IMR-90 (cell line): ENCODE measurements around the gene RPL10. TPM values are rescaled to one million over a fixed set of nuclear protein-coding genes. Genes with fewer than 3 reads are reported as not detected.
A peak's percentile ranks its signal among the peaks of the same experiment; 100 is the strongest.

Experiments used
- ATAC-seq: fragments of 200-7000 bp; cut with Tn5 transposase; 2 replicates; pipeline ENCODE4 v1.9.1; 2020; ENCODE audit warnings: low read depth, mild to moderate bottlenecking, moderate library complexity
- BruUV-seq: library from RNA; stranded (reverse); fragments of 400-500 nt; replicated peaks from 2 replicates; lab custom pipeline; 2021; lab: Mats Ljungman, UMichigan
- CTCF ChIA-PET: fragments of 300-600 bp; formaldehyde crosslinking; extraction: SDS; loops from one replicate; lab custom pipeline; 2021; ENCODE audit warnings: antibody characterized with exemption; lab: Yijun Ruan, JAX
- POLR2A ChIA-PET: fragments of 300-600 bp; sonication (Branson Sonifier 250); formaldehyde crosslinking; loops from one replicate; lab custom pipeline; 2022; ENCODE audit warnings: antibody characterized with exemption; ENCODE audit not compliant: unreplicated experiment; lab: Charles Lee
- DNase-seq: peaks from one replicate; pipeline ENCODE4 v3.0.0; 2013
- H2AFZ ChIP-seq: replicated peaks from 2 replicates; pipeline ENCODE3; 2013; ENCODE audit warnings: low read length, mild to moderate bottlenecking; ENCODE audit not compliant: poor library complexity
- H2AK5ac ChIP-seq: 2 replicates; pipeline ENCODE4 v1.6.1; 2013; ENCODE audit warnings: low read depth, low read length, inconsistent platforms
- H2AK9ac ChIP-seq: replicated peaks from 2 replicates; pipeline ENCODE3; 2013; ENCODE audit warnings: mild to moderate bottlenecking, low read depth, low read length, moderate library complexity; ENCODE audit not compliant: poor library complexity
- H2BK120ac ChIP-seq: 2 replicates; pipeline ENCODE4 v1.6.1; 2013; ENCODE audit warnings: low read depth, low read length, inconsistent platforms
- H2BK15ac ChIP-seq: 3 replicates; pipeline ENCODE4 v1.6.1; 2013; ENCODE audit warnings: low read depth, low read length, inconsistent platforms
- H2BK20ac ChIP-seq: 2 replicates; pipeline ENCODE4 v1.6.1; 2013; ENCODE audit warnings: low read depth, mild to moderate bottlenecking, inconsistent platforms, low read length, moderate library complexity
- H2BK5ac ChIP-seq: 2 replicates; pipeline ENCODE4 v1.6.1; 2013; ENCODE audit warnings: mild to moderate bottlenecking, low read depth, low read length, inconsistent platforms; ENCODE audit not compliant: poor library complexity, severe bottlenecking
- H3K14ac ChIP-seq: replicated peaks from 2 replicates; pipeline ENCODE4 v1.6.1; 2013; ENCODE audit warnings: low read depth, low read length, inconsistent platforms
- H3K18ac ChIP-seq: 2 replicates; pipeline ENCODE4 v1.6.1; 2013; ENCODE audit warnings: low read depth, low read length, control low read depth
- H3K23ac ChIP-seq: 2 replicates; pipeline ENCODE4 v1.6.1; 2013; ENCODE audit warnings: low read depth, low read length, inconsistent platforms
- H3K27ac ChIP-seq: 2 replicates; pipeline ENCODE4 v1.5.1; 2013; ENCODE audit warnings: mild to moderate bottlenecking, control low read depth, low read length; ENCODE audit not compliant: insufficient read depth
- H3K27me3 ChIP-seq: 2 replicates; pipeline ENCODE4 v1.6.1; 2013; ENCODE audit warnings: low read length; ENCODE audit not compliant: control insufficient read depth, insufficient read depth
- H3K36me3 ChIP-seq: 2 replicates; pipeline ENCODE4 v1.6.1; 2013; ENCODE audit warnings: low read length, mixed read lengths; ENCODE audit not compliant: control insufficient read depth, insufficient read depth
- H3K4ac ChIP-seq: 2 replicates; pipeline ENCODE4 v1.6.1; 2013; ENCODE audit warnings: low read depth, low read length, inconsistent platforms
- H3K4me1 ChIP-seq: 2 replicates; pipeline ENCODE4 v1.6.1; 2013; ENCODE audit warnings: low read length, mixed read lengths; ENCODE audit not compliant: control insufficient read depth, insufficient read depth
- H3K4me2 ChIP-seq: 2 replicates; pipeline ENCODE4 v1.6.1; 2013; ENCODE audit warnings: low read depth, mild to moderate bottlenecking, control low read depth, low read length, moderate library complexity
- H3K4me3 ChIP-seq: 2 replicates; pipeline ENCODE4 v1.5.1; 2013; ENCODE audit warnings: low read depth, mild to moderate bottlenecking, control low read depth, low read length, moderate library complexity; ENCODE audit not compliant: insufficient read depth
- H3K56ac ChIP-seq: 2 replicates; pipeline ENCODE4 v1.6.1; 2013; ENCODE audit warnings: low read length, inconsistent platforms; ENCODE audit not compliant: insufficient read depth; ENCODE audit errors: extremely low read depth
- H3K79me1 ChIP-seq, 2 experiments: 2 replicates each; pipeline ENCODE4 v1.6.1; 2013; ENCODE audit warnings: low read length in 2 of 2, inconsistent platforms in 1 of 2, low read depth in 1 of 2
- H3K9ac ChIP-seq: 2 replicates; pipeline ENCODE4 v1.6.1; 2013; ENCODE audit warnings: low read depth, low read length, control low read depth
- H3K9me1 ChIP-seq: 2 replicates; pipeline ENCODE4 v1.6.1; 2013; ENCODE audit warnings: low read length, inconsistent platforms; ENCODE audit not compliant: insufficient read depth
- H3K9me3 ChIP-seq: 2 replicates; pipeline ENCODE4 v1.6.1; 2013; ENCODE audit warnings: low read length; ENCODE audit not compliant: control insufficient read depth, insufficient read depth
- H4K20me1 ChIP-seq: 2 replicates; pipeline ENCODE4 v1.6.1; 2013; ENCODE audit warnings: low read length, inconsistent platforms; ENCODE audit not compliant: insufficient read depth
- H4K5ac ChIP-seq: 2 replicates; pipeline ENCODE4 v1.6.1; 2013; ENCODE audit warnings: mild to moderate bottlenecking, low read depth, low read length, control low read depth
- H4K8ac ChIP-seq, 2 experiments: 2 replicates each; pipeline ENCODE4 v1.6.1; 2013; ENCODE audit warnings: low read depth in 2 of 2, low read length in 2 of 2, control low read depth in 1 of 2, inconsistent platforms in 1 of 2
- H4K91ac ChIP-seq: 2 replicates; pipeline ENCODE4 v1.6.1; 2013; ENCODE audit warnings: low read depth, low read length, inconsistent platforms; ENCODE audit not compliant: insufficient read depth
- POLR2A ChIP-seq: IDR thresholded peaks from 2 replicates; pipeline ENCODE4 v1.6.1; 2012; ENCODE audit warnings: mild to moderate bottlenecking, low read depth, low read length
- RCOR1 ChIP-seq: IDR thresholded peaks from 2 replicates; pipeline ENCODE4 v1.6.1; 2012; ENCODE audit warnings: mild to moderate bottlenecking, low read length, improper control_type of control experiment; ENCODE audit not compliant: insufficient replicate concordance
- RFX5 ChIP-seq: IDR thresholded peaks from 2 replicates; pipeline ENCODE4 v1.8.0; 2012; ENCODE audit warnings: low read depth, mild to moderate bottlenecking, low read length, moderate library complexity
- WGBS, 2 experiments: methylation state at CpG; one replicate each; pipeline versions ENCODE4 v1.1.5 to v1.1.7; 2013; ENCODE audit warnings: missing lambda C conversion rate in 2 of 2; ENCODE audit not compliant: insufficient read length in 1 of 2; ENCODE audit errors: extremely low coverage in 2 of 2; 5-methylcytosine and 5-hydroxymethylcytosine counted together
- dilution Hi-C: fragments of 300-500 bp; cut with HindIII; formaldehyde crosslinking; loops from one replicate; pipeline ENCODE4 v1.14.3; 2018; ENCODE audit warnings: low sequenced_read_pairs; ENCODE audit not compliant: unreplicated experiment
- in situ Hi-C: fragments of 300-500 bp; cut with MboI; formaldehyde crosslinking; loops from 3 replicates; pipeline ENCODE4 v1.14.3; 2019; ENCODE audit warnings: low sequenced_read_pairs, inconsistent platforms, mixed read lengths
- intact Hi-C: fragments of 100-400 bp; cut with micrococcal nuclease; formaldehyde crosslinking; loops from 2 replicates; pipeline ENCODE4 v1.10.0; 2022
- polyA plus RNA-seq, 3 experiments: library from polyadenylated mRNA; depleted of rRNA; stranded (reverse); fragments of >200 nt; gene quantifications; 2 replicates each; pipeline ENCODE4 v1.2.3, GENCODE V29; 2012; ENCODE audit warnings: low replicate concordance in 1 of 3
- total RNA-seq: library from RNA; depleted of rRNA; stranded (reverse); fragments of >200 nt; gene quantifications from 2 replicates; pipeline ENCODE4 v1.2.3, GENCODE V29; 2012

RPL10 gene
- total and polyA plus RNA-seq, 2 of the 4 experiments (the other 2 are of a cell fraction) = 1,582 to 7,467 TPM

GRCh38 chrX:154348646-154349358, 49.4 kb upstream of the RPL10 start:
- H2AK9ac ChIP-seq = no peak overlapping the region

More at GRCh38 chrX:154348646-154349358, 49.4 kb upstream of the RPL10 start:
- H3K4ac ChIP-seq = no peak overlapping the region
- BruUV-seq = TSS peak; percentile 69
- H4K91ac ChIP-seq = no peak overlapping the region
- WGBS, 2 experiments = 90% methylated on average over 2 of the region's 24 CpGs; no CpG with 5 or more reads in 1 of the 2 experiments
- peaks cover 67% of the 10 kb centered on the region for H4K20me1 ChIP-seq
- DNase-seq = no peak
- H3K27ac ChIP-seq = no peak overlapping the region
- peaks cover 3 to 25% of the 10 kb centered on the region in 2 experiments; a peak in 3 of 4 replicates for H3K79me1 ChIP-seq
- no peak overlapping the region for H3K4me2 ChIP-seq
- H3K9me3 ChIP-seq = no peaks in the 10 kb centered on the region; the same call in 1 of the 2 replicates
- no peak overlapping the region for H3K23ac ChIP-seq
- H2AFZ ChIP-seq = no peak overlapping the region
- no peaks in the 10 kb centered on the region for H3K4me1 ChIP-seq
- H2AK5ac ChIP-seq = no peak overlapping the region
- H2BK120ac ChIP-seq = no peak overlapping the region
- in situ Hi-C loops = no loop called here
- no peak overlapping the region for H4K8ac ChIP-seq
- no peak overlapping the region for H4K5ac ChIP-seq
- intact Hi-C loops = no loop called here
- H3K9ac ChIP-seq = no peak overlapping the region
- no peak overlapping the region for H2BK20ac ChIP-seq
- no peaks in the 10 kb centered on the region for H3K27me3 ChIP-seq
- no peak for ATAC-seq
- ChIA-PET CTCF (no interaction called here), POLR2A (no interaction called here)
- no peak overlapping the region for H3K18ac ChIP-seq
- no peak overlapping the region for H3K14ac ChIP-seq
- no peak overlapping the region for H2BK5ac ChIP-seq
- H2BK15ac ChIP-seq = no peak overlapping the region
- H3K56ac ChIP-seq = no peak overlapping the region
- no peaks in the 10 kb centered on the region for H3K9me1 ChIP-seq
- H3K36me3 ChIP-seq = peaks cover 58% of the 10 kb centered on the region
- dilution Hi-C loops = no loop called here
- TF ChIP-seq RCOR1 (no peak), POLR2A (0 out of 2 replicates have a peak, but pooled peaks have one; percentile 4), RFX5 (no peak)
- no peak overlapping the region for H3K4me3 ChIP-seq
